HL-60 (cell line): ENCODE measurements around the gene DNAJB8.

Experiments
- DNase-seq, 2 experiments: peaks; one replicate each; pipeline ENCODE4 v3.0.0-alpha.2; 2010 to 2020; ENCODE audit warnings: low read depth in 1 of 2, low spot score in 1 of 2
- H3K27ac ChIP-seq: fragments of 250-450 bp; sonication (Bioruptor Pico); replicated peaks from 2 replicates; pipeline ENCODE4 v1.5.1; 2020; ENCODE audit warnings: mild to moderate bottlenecking, moderate library complexity
- H3K27me3 ChIP-seq: fragments of 250-450 bp; sonication (Bioruptor Pico); 2 replicates; pipeline ENCODE4 v1.5.1; 2021; ENCODE audit warnings: mild to moderate bottlenecking, moderate library complexity; ENCODE audit not compliant: insufficient read depth, poor library complexity, severe bottlenecking
- H3K4me3 ChIP-seq: replicated peaks from 2 replicates; pipeline ENCODE4 v1.5.1; 2011; ENCODE audit warnings: mild to moderate bottlenecking, control low read depth, low read length; ENCODE audit not compliant: insufficient read depth
- CTCF ChIP-seq: IDR thresholded peaks from one replicate; pipeline ENCODE4 v1.5.1; 2011; ENCODE audit warnings: low read length, control low read depth, inconsistent platforms; ENCODE audit not compliant: insufficient read depth
- GABPA ChIP-seq: IDR thresholded peaks from 2 replicates; pipeline ENCODE4 v1.6.1; 2012; ENCODE audit warnings: low read depth
- POLR2AphosphoS5 ChIP-seq: IDR thresholded peaks from 2 replicates; pipeline ENCODE4 v1.6.1; 2012; ENCODE audit warnings: low read depth
- REST ChIP-seq: IDR thresholded peaks from 2 replicates; pipeline ENCODE4 v1.6.1; 2012; ENCODE audit warnings: low read depth; ENCODE audit not compliant: insufficient replicate concordance
- SPI1 ChIP-seq: IDR thresholded peaks from 2 replicates; pipeline ENCODE4 v1.6.1; 2012; ENCODE audit warnings: low read depth, mild to moderate bottlenecking, borderline replicate concordance

The DNAJB8 gene

GRCh38 chr3:128468285-128468790 lies 1.6 kb upstream of the DNAJB8 start:
- Histone ChIP-seq H3K27me3 (no peaks in the 10 kb centered on the region), H3K27ac (no peak overlapping the region), H3K4me3 (no peak overlapping the region)
- no peak for DNase-seq
- no peak for TF ChIP-seq POLR2AphosphoS5
- TF ChIP-seq GABPA: no peak
- no peak for TF ChIP-seq CTCF
- TF ChIP-seq SPI1: no peak
- TF ChIP-seq REST: no peak

GRCh38 chr3:128464702-128465101 lies 2.0 kb downstream of the DNAJB8 start:
- Histone ChIP-seq H3K4me3 (no peak overlapping the region), H3K27ac (no peak overlapping the region), H3K27me3 (no peaks in the 10 kb centered on the region)
- no peak for DNase-seq
- TF ChIP-seq POLR2AphosphoS5 (no peak), SPI1 (no peak), REST (no peak), GABPA (no peak), CTCF (no peak)

GRCh38 chr3:128464188-128464587 lies 2.5 kb downstream of the DNAJB8 start:
- no peaks in the 10 kb centered on the region for H3K27me3 ChIP-seq
- H3K27ac ChIP-seq: no peak overlapping the region
- no peak for DNase-seq
- TF ChIP-seq GABPA: no peak
- TF ChIP-seq POLR2AphosphoS5: no peak
- TF ChIP-seq REST: no peak
- no peak for TF ChIP-seq CTCF
- TF ChIP-seq SPI1: no peak
- H3K4me3 ChIP-seq: no peak overlapping the region
